DMS153 treated with DMSO at 0.1 percent for 48 hours (cell line): ENCODE data around the gene MYLIP.

Experiments
- DNase-seq: peaks from one replicate; lab custom pipeline; 2025; ENCODE audit not compliant: unreplicated experiment; lab: John Stamatoyannopoulos, UW

Gene MYLIP

DNA sequence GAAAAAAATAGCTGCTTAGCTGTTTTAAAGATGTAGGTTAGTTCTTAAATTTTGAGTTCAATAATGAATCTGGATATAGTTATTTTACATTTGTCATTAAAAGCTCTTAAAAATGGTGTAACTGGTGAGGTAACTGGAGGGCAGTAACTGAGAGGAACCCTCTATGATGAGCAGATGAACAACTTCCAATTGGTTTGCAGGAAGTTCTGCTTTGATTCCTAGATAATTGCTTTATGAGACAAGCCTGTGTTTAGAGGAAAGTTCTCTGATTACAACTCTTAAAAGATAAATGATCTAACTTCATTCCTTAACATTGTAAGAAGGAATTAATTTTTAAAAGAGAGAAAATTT lies 8.5 kb downstream of the MYLIP start:
- DNase-seq, result no peak

GRCh38 chr6:16139556-16139955 lies 10.7 kb downstream of the MYLIP start:
- DNase-seq, result no peak

GRCh38 chr6:16140607-16141006 lies 11.7 kb downstream of the MYLIP start:
- no peak for DNase-seq

DNA sequence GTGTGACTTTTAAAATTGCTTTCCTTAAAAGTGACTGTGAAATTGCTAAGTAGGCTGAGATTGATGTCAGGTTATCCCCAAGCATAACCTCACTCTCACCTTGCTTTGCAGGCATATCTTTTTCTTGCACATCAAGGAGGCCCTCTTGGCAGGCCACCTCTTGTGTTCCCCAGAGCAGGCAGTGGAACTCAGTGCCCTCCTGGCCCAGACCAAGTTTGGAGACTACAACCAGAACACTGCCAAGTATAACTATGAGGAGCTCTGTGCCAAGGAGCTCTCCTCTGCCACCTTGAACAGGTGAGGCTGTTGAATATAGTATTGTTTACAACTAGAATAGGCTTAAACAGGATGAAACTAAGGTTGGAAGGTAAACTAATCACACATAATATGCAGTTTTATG lies 12.6 kb downstream of the MYLIP start:
- DNase-seq, result no peak

DNA sequence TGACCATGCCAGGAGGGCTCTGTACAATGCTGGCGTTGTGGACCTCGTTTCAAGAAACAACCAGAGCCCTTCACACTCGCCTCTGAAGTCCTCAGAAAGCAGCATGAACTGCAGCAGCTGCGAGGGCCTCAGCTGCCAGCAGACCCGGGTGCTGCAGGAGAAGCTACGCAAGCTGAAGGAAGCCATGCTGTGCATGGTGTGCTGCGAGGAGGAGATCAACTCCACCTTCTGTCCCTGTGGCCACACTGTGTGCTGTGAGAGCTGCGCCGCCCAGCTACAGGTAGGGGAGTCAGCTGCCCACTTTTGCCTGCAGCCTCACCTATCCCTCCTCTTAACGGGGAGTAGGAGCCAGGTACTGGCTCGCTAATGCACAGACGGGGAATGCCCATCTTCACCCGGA lies 16.2 kb downstream of the MYLIP start:
- no peak for DNase-seq

GRCh38 chr6:16146028-16146427 lies 17.1 kb downstream of the MYLIP start:
- DNase-seq, result no peak

- peak; percentile 66 for DNase-seq
Observed at GRCh38 chr6:16146527-16146955, 17.7 kb downstream of the MYLIP start.

DNA sequence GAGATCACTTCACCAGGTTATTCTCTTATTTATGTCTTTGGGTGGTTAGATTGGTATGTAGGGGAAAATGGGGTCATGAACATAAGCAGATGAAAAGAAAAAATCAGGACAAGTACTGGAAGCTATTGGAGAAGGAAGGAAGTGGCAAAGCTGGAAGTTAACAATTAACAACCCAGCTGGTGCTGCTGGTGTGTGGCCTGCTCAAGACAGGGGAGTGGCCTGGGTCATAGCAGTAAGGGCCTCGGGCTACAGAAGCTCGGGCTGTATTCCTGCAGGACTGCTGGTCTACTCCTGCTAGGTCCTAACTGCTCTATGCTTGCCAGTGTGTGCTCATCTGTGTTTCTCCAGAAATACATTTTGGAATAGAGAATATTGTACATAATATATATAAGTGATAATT lies 19.6 kb downstream of the MYLIP start:
- DNase-seq, result no peak

DNA sequence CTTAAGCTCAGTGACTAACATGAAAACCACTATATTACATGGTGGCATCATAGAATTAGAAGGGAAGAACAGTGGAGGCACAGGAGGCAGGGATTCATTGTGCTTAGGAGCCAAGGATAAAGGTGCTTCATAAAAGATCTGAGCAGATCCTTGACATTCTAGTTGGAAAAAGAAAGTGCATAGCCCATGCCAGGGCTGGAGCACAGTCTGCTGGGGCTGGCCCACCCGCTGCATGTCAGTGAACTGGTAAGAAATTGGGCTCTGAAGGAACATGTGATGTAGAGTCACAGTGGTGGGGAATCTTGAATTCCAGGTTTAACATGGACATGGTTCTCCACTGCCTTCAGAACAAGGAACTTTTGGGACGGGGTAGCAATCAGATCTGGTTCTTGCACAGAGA lies 20.4 kb downstream of the MYLIP start:
- DNase-seq, result no peak

- no peak for DNase-seq
Observed at GRCh38 chr6:16150098-16150497, 21.2 kb downstream of the MYLIP start.

DNA sequence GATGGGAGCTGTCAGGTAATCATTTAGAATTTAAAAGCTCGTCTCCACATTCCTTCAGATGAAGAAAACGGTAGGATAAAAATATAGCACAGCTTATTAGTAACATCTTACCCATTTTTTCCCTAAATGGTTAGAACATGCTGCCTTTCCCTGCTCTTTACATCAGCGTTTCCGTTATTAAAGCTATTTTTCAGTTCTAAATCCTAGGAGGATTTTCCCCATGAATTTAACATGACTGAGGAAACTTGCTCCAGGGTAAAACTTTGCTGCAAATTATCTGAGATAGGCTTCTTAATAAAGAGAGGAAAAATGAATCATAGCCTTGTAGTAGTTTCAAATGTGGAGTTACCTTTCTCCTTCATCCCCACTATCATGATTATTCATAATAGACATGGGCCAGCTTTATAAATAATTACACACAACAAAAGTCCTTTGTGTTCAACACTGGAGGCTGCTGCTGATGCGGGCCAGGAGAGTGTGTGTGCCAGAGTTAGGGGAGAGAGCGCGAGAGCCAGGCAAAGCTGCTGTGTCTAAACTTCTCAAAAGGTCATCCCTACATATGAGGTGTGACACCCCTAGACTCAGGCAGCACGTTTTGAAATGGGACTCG lies 24.4 kb downstream of the MYLIP start:
- no peak for DNase-seq

- no peak for DNase-seq
Observed at GRCh38 chr6:16154904-16155303, 26.0 kb downstream of the MYLIP start.

DNA sequence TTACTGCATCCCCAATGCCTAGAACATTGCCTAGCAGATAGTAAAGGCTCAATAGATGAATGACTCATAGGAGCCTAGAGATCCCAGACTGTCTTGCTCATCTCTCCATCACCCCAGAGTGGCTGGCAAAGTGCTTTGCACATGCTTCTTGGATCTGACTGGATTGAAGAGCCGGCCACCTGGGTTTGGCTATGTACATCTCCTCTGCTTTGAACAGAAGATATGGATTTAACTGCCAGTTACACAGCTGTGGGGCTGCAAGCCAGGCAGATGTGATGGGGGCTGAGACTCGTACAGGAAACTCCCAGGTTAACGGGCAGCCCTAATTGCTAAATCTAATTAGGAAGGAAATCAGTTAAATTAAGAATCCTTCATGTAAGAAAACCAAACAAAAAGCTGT lies 28.6 kb downstream of the MYLIP start:
- DNase-seq, result no peak

GRCh38 chr6:16157909-16158308 lies 29.0 kb downstream of the MYLIP start:
- DNase-seq, result no peak

DNA sequence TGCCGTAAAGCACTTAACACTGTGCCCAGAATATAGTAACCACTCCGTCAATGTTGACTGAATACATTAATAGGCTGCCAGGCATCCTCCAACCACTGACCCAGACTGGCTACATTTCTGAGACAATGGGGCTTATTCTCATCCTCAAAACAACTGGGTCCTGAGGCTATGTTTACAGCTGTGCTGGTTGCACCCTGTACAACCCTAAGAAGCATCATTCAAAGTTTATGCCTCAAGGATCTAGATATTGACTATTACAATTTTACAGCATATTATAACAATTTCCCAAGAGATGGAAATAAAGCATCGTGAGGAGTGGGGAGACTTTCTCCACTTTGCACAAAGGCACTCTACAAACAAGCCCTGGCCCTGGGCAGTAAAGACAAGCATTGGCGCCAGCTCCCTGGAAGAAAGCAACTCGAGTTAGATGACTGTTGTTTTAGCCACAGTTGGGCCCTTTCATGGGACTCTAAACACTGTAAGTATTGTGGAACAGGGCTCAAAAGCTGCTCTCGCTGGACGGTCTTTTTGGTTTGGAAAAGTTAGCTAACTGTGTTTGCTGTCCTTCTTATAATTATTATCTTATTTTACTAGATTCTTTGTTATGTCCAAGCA lies 30.2 kb downstream of the MYLIP start:
- no peak for DNase-seq

DNA sequence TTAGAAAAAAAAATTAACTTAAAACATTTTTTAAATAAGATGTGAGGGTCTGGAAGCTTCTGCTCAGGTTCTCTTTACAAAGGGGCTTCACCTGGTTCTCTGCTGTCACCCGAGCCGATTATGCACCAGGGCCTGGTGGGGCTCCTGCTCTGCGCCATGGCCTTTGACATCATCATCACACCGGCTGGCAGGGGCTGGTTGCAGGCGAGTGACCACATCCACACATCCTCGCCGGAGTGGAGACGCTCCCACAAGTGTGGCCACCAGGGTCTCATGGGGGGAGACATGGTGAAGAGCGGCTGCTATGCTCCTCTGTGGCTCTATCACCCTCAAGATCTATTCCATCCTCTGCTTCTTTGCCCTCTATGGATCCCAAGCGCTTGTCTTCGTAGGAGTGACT lies 31.9 kb downstream of the MYLIP start:
- no peak for DNase-seq

- no peak for DNase-seq
Observed at GRCh38 chr6:16162003-16162402, 33.1 kb downstream of the MYLIP start.

DNA sequence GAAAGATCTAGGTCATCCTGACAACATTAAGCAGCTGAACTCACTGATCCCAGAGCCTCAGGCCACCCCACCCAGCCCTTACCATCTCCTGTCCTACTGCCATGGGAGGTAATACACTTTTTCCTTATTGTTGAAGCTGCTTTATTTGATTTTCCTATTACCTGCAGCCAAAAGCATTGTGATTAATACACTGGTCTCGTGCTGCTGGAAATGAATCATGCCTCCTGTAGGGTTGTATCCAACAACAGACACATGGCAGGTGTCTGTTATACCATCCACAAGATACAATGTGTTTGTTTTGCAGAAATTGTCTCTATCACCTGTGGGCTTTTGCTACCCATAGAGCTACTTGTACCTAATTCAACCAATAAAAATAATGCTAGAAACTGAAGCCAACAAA lies 34.2 kb downstream of the MYLIP start:
- DNase-seq, result peak; percentile 32

- DNase-seq, result no peak
Observed at GRCh38 chr6:16163535-16164300, 34.8 kb downstream of the MYLIP start.

DNA sequence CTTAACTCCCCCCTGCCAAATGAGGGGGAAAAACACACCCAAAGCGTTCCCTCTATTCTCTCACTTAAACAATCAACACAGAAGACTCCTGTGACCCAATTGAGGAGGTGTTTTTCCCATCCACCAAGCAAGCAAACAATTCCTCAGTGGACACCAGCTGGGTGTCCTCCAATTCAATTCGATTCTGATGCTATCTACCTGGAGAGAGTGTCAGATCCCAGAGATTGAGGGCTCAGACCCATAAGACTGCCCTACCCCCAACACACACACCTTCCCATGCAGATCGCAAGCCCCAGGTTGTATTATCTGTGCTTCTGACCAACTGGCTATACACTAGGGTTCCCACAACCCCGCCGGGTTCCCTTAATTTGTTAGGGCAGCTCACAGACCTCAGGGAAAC lies 36.8 kb downstream of the MYLIP start:
- no peak for DNase-seq

DNA sequence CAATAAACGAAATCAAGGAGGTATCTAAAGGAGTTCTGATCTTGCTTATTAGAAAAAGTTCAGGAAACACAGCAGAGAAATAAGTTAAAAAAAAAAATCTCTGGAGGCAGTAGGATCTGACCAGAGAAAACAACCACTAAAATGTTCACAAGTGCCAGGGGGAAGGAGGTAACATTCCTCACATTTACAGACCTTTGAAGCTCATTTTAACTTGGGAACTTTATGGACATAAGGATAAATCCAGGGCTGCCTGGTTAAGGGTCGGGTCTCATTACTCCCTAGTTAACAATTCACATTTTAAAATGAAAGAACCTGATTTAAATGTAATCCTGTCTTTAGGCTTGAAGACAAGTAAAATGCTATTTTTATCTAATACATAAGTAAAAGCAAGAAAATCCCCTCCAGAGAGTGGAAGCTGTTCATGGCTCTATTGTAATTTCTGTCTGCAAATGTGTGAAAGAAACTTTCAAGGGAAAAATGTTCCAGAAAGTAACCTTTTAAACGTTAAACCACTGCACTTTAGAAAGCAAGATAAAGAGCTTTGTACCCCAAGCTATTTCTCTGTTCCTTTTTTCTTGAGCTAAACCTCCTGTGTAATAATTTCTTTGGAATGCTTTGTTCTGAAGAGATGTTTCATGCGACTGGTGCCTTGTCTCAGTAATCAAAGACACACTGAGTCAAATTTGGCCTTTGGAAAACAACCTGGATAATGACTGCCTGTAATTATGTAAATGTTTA lies 38.2 kb downstream of the MYLIP start:
- no peak for DNase-seq

DNA sequence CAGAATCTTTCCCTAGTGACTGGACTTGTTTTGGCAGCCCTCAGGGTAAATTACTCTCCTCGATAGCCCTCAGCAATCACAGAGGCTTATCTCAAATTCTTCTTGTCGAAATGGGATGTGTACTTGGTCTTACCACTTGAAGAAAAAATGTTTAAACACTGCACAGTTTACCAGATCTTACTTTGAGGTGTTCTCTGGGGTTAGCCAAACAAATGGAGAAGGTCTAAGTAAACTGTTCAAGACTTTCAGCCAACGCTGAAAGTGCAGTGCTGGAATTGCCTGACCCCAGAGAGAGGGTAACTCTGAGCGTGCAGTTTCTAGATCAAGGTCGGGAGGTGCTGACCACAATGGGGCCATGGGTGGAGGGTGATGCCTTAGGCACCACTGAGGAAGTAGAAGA lies 39.2 kb downstream of the MYLIP start:
- no peak for DNase-seq
